Fibroblast of the aortic adventitia (primary cell): ENCODE measurements around the gene ITGBL1. TPM values are rescaled to one million over a fixed set of nuclear protein-coding genes. Genes with fewer than 3 reads are reported as not detected.

ENCODE experiments used
- DNase-seq: peaks from one replicate; pipeline ENCODE4 v3.0.0-alpha.2; 2010; ENCODE audit warnings: low read depth
- H3K4me3 ChIP-seq: 2 replicates; pipeline ENCODE4 v1.5.1; 2011; ENCODE audit warnings: low read depth, mild to moderate bottlenecking, control low read depth, low read length, moderate library complexity
- total RNA-seq: library from RNA; depleted of rRNA; stranded (reverse); fragments of >200 nt; gene quantifications from 2 replicates; pipeline ENCODE4 v1.2.3, GENCODE V29; 2012; ENCODE audit warnings: low replicate concordance
- TF ChIP-seq, protein P1 (sequence below): IDR thresholded peaks from 2 replicates; pipeline ENCODE4 v1.5.1; 2011; ENCODE audit warnings: mild to moderate bottlenecking, low read length, control low read depth, inconsistent platforms; ENCODE audit not compliant: insufficient read depth

Gene ITGBL1
- total RNA-seq, 1 donor, result 167 TPM

DNA sequence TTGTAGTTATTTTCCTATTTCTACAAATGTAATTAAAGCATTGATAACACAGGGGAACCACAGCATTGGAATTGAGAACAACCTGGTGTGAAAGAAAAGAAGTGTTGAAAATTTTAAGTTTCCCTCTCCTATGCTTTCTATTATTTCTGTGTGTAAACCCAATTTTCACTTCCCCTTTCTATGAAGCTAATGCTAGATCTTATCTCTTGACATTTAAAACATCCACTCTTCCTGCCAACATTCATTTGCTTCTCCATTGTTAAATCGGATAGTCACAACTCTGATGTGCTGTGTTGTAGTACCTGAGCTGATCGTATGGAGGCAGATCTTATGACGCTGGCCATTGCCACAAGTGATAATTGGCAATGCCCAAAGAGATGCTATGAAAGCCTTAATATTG is 203.0 kb downstream of the ITGBL1 start:
- peak; percentile 44 for DNase-seq
- no peak overlapping the region for H3K4me3 ChIP-seq
- TF ChIP-seq, protein P1, sequence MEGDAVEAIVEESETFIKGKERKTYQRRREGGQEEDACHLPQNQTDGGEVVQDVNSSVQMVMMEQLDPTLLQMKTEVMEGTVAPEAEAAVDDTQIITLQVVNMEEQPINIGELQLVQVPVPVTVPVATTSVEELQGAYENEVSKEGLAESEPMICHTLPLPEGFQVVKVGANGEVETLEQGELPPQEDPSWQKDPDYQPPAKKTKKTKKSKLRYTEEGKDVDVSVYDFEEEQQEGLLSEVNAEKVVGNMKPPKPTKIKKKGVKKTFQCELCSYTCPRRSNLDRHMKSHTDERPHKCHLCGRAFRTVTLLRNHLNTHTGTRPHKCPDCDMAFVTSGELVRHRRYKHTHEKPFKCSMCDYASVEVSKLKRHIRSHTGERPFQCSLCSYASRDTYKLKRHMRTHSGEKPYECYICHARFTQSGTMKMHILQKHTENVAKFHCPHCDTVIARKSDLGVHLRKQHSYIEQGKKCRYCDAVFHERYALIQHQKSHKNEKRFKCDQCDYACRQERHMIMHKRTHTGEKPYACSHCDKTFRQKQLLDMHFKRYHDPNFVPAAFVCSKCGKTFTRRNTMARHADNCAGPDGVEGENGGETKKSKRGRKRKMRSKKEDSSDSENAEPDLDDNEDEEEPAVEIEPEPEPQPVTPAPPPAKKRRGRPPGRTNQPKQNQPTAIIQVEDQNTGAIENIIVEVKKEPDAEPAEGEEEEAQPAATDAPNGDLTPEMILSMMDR, result no peak

DNA sequence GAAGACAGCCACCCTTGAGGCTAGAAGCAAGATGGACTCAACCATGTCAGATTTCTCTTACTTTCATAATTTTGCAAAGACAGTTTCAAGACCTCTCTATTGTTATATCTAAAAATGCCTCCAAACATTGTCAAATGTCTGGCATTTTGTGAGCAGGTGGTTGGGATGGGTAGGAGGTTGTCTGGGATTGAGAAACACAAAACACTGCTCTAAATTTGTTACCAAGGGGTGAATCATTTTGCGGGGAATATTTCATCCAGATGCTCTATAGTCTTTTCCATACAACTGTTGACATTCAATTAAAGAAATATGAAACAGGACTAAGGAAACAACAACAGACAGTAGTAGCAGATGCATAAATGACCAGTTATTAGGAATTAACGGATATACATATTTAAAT is 208.2 kb downstream of the ITGBL1 start:
- no peak for DNase-seq
- TF ChIP-seq, protein P1, result no peak

DNA sequence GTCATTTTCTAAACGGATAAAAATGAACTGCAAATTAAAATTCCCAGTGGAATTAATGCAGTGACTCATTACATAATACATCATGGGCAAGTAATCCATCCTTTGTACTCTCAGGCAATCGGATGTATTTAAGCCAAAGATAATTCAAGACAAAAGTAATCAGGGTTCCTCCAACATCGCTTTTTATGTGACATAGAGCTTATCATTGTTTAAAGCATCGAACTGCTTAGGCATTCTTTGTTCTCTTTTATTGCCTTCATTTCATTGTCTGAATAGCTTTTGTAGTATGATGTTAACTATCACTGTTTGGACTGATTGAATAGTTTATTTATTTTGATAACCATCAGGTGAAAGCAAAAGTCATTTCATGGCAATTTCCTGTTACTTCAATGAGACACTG is 209.4 kb downstream of the ITGBL1 start:
- TF ChIP-seq, protein P1, result no peak
- H3K4me3 ChIP-seq, result no peak overlapping the region
- peak; percentile 44 for DNase-seq

More for the DNA sequence above, 208.2 kb downstream of the ITGBL1 start:
- no peak overlapping the region for H3K4me3 ChIP-seq

DNA sequence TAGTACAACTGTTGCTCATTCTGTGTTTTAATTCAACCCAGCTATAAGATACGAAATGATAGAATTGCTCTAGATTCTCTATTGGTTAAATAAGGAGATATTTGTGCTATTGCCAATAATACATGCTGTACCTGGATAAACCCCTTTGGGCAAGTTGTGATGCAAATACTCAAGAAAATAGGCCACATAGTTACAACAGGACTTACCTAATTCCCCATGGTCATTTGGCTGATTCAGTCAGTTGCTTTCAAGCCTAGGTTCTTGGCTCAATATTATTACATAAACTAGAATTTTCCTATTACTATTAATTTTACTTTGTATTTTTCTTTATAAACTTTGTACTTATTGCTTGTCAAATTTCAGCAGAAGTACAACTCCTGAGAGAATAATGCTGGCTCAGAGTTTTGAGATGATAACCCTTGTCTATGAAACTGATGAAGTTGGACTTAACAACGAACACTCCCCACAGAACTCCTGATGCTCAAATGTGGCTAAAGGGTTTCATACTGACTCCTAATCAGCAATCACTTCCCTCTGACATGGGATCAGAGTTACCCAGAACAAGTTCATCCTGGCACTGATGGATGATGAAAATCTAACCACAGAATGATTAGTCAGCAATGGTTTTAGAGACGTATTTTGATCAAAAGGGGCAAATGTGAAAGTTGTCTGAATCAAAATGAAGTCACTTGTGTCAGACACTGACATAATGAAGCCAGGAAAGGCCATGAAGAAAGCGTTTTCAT is 221.1 kb downstream of the ITGBL1 start:
- TF ChIP-seq, protein P1, result no peak
- H3K4me3 ChIP-seq, result no peak overlapping the region
- no peak for DNase-seq

DNA sequence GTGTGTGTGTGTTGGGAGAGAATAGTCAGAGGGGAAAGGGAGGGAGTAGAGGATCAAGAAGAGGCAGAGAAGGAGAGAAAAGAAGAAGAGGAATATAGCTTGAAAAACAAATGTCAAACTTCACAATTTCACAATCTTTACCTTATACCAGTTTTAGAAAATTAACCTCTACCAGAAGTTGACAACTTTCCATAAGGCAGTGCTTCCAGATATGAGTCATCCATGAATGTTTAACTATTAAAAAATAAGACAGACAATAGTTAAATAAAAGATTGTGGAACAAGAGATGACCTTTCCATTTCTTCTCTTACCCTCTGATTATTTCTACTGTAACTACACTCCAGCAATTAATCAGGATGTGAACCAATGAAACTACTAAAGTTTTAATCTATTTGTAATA is 229.4 kb downstream of the ITGBL1 start:
- no peak overlapping the region for H3K4me3 ChIP-seq
- DNase-seq, result peak; percentile 50
- TF ChIP-seq, protein P1, result no peak

DNA sequence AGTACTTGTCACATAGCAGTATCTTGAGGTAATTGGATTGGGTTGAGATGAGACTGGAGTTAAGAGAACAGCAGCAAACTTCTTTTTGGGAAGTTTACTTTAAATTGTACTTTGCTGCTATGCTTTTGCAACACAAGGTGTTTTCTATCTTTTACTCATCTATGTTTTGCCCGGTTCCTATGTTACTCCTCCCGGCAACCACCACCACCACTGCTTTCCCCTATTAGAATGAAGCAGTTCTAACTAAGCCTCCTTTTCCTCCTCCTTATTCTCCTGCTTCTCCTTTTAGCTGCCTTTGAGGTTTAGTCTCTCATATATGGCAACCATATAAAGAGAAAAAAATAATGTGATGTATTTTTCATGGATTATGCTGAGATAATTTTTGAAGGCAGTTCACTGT is 233.5 kb downstream of the ITGBL1 start:
- H3K4me3 ChIP-seq, result no peak overlapping the region
- TF ChIP-seq, protein P1, result no peak
- no peak for DNase-seq

DNA sequence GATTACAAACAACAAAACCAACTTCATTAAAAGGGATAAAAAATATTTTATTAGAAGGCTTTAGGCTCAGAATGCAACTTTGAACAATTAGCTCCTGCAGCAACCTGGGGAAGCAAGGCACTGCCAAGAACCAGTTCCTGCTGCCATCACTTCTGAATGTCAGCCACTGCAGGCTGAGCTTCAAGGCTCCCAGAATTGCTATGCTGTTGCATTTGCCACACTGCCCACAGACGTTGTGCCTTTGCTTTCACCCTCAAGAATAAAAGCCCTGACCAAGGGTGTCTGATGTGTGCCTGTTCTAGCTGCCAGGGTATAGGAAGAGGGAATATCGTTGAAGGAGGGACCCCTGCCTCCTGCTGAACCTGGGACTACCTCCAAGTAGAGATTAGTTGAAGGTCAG is 238.4 kb downstream of the ITGBL1 start:
- DNase-seq, result no peak
- H3K4me3 ChIP-seq, result no peak overlapping the region
- TF ChIP-seq, protein P1, result no peak
